Measurements from ENCODE around the gene GPATCH2L.

- no peak for TF ChIP-seq CTCF (conservative IDR thresholded peaks at IDR 0.05 in 1 of 2, IDR thresholded peaks at IDR 0.05 in 1 of 2; ENCODE audit: extremely low read depth in 1 of 2, insufficient read depth in 1 of 2, low read depth in 1 of 2, low read length in 2 of 2)
- no peak for TF ChIP-seq EZH2 (IDR thresholded peaks at IDR 0.05; ENCODE audit: borderline replicate concordance, low read length)
Observed at GRCh38 chr14:76151398-76152332, at the start of gene GPATCH2L.
